H1 (cell line): ENCODE measurements around the gene MIA3. TPM values are rescaled to one million over a fixed set of nuclear protein-coding genes. Genes with fewer than 3 reads are reported as not detected.

Experiments used
- CREB1 ChIP-seq: IDR thresholded peaks from 2 replicates; pipeline ENCODE4 v1.6.1; 2012; ENCODE audit warnings: inconsistent platforms
- E2F6 ChIP-seq: IDR thresholded peaks from 2 replicates; pipeline ENCODE4 v1.6.1; 2012; ENCODE audit warnings: inconsistent platforms
- EGR1 ChIP-seq: IDR thresholded peaks from 2 replicates; pipeline ENCODE4 v1.6.1; 2011; ENCODE audit warnings: low read depth, low read length, borderline replicate concordance
- HDAC2 ChIP-seq, 2 experiments: fragments of 300-600 bp in 1 of 2; sonication (generic) in 1 of 2; IDR thresholded peaks; 2 replicates each; pipeline ENCODE4 v1.6.1; 2011 to 2012; ENCODE audit warnings: low read depth in 2 of 2, low read length in 2 of 2, mild to moderate bottlenecking in 2 of 2, moderate library complexity in 2 of 2, borderline replicate concordance in 1 of 2, inconsistent platforms in 1 of 2
- KDM1A ChIP-seq: fragments of 200-600, 300-600 bp; sonication (generic); IDR thresholded peaks from 2 replicates; pipeline ENCODE4 v1.7.1; 2016; ENCODE audit warnings: mild to moderate bottlenecking, low read length, borderline replicate concordance
- POLR2AphosphoS5 ChIP-seq: IDR thresholded peaks from 2 replicates; pipeline ENCODE4 v1.6.1; 2011; ENCODE audit warnings: low read depth, low read length
- RBBP5 ChIP-seq: IDR thresholded peaks from 2 replicates; pipeline ENCODE4 v1.7.1; 2012; ENCODE audit warnings: low read depth, mild to moderate bottlenecking, inconsistent platforms, low read length, moderate library complexity, borderline replicate concordance
- SAP30 ChIP-seq: fragments of 300-600 bp; sonication (generic); IDR thresholded peaks from 2 replicates; pipeline ENCODE4 v1.7.1; 2012; ENCODE audit warnings: low read length, moderate library complexity, mild to moderate bottlenecking, inconsistent platforms; ENCODE audit not compliant: insufficient read depth, insufficient replicate concordance
- SIN3A ChIP-seq, 2 experiments: IDR thresholded peaks in 1 of 2; conservative IDR thresholded peaks in 1 of 2; 2 replicates each; pipeline ENCODE4 v1.6.1; 2011 to 2012; ENCODE audit warnings: low read length in 2 of 2, improper control_type of control experiment in 1 of 2, low read depth in 1 of 2, mild to moderate bottlenecking in 1 of 2
- TAF7 ChIP-seq: optimal IDR thresholded peaks from 2 replicates; pipeline ENCODE3; 2011; ENCODE audit warnings: low read depth, mild to moderate bottlenecking, inconsistent platforms, low read length, moderate library complexity, borderline replicate concordance
- TEAD4 ChIP-seq: IDR thresholded peaks from 2 replicates; pipeline ENCODE4 v1.6.1; 2012; ENCODE audit warnings: low read depth, low read length, inconsistent platforms, mixed read lengths
- ZNF274 ChIP-seq: IDR thresholded peaks from 2 replicates; pipeline ENCODE4 v1.7.0; 2012; ENCODE audit warnings: low read length, borderline replicate concordance; ENCODE audit errors: extremely low read depth
- polyA plus RNA-seq, 7 experiments: library from polyadenylated mRNA; depleted of rRNA in 3 of 7; stranded (reverse) in 5 of 7; unstranded in 2 of 7; fragments of >200 nt in 5 of 7; fragments of 200-250 nt in 2 of 7; gene quantifications; 1 replicate in 5 of 7; 2 replicates in 1 of 7; 4 replicates in 1 of 7; pipeline versions ENCODE4 v1.2.1 to v1.2.3, GENCODE V29; 2011 to 2013; ENCODE audit warnings: missing spikeins in 2 of 7, mixed read lengths in 2 of 7
- total RNA-seq: library from RNA; stranded (reverse); fragmentation: NEBNext Ultra II Directional; extraction: Animal tissue kit (Norgen Biotek cat#: 25700); gene quantifications from 2 replicates; pipeline ENCODE4 v1.2.1, GENCODE V29; 2021

The MIA3 gene
- total and polyA plus RNA-seq, 2 of the 8 experiments (the other 6 are each of a cell fraction or from before 2014, with no cell fraction given) = 69.0 to 105 TPM

- peak in 1 of 2 experiments; percentile 88; a peak in 1 of 4 replicates for TF ChIP-seq HDAC2 (IDR thresholded peaks at IDR 0.05; ENCODE audit: borderline replicate concordance in 1 of 2, low read depth in 2 of 2, low read length in 2 of 2)
- TF ChIP-seq TEAD4 = no peak
- peak; percentile 44 for TF ChIP-seq TAF7
- TF ChIP-seq EGR1 = peak; percentile 49; the same call in 1 of the 2 replicates
- peak; percentile 63; the same call in 1 of the 2 replicates for TF ChIP-seq POLR2AphosphoS5
- TF ChIP-seq CREB1 = 0 out of 2 replicates have a peak, but pooled peaks have one; percentile 19
- TF ChIP-seq ZNF274 = no peak
- TF ChIP-seq SIN3A (conservative IDR thresholded peaks at IDR 0.05 in 1 of 2, IDR thresholded peaks at IDR 0.05 in 1 of 2; ENCODE audit: low read depth in 1 of 2, low read length in 2 of 2) = peak; percentile 67 to 92; a peak in 3 of 4 replicates
- peak; percentile 45; the same call in 1 of the 2 replicates for TF ChIP-seq E2F6
- TF ChIP-seq KDM1A = no peak
- peak; percentile 94 for TF ChIP-seq RBBP5
- TF ChIP-seq SAP30 = peak; percentile 94
- TF ChIP-seq, all 59 proteins: peak for 19
Observed at GRCh38 chr1:222589462-222590302, 28.2 kb upstream of the MIA3 start, which contains the start of gene TAF1A (continued).
